Caco-2 (cell line): ENCODE measurements around the gene ARHGAP15. TPM values are rescaled to one million over a fixed set of nuclear protein-coding genes. Genes with fewer than 3 reads are reported as not detected.

Source experiments
- BruUV-seq: library from RNA; stranded (reverse); fragments of 400-500 nt; replicated peaks from 2 replicates; lab custom pipeline; 2021; lab: Mats Ljungman, UMichigan
- CTCF ChIA-PET: fragments of 300-600 bp; sonication (Branson Sonifier 250); formaldehyde crosslinking; loops from one replicate; lab custom pipeline; 2022; ENCODE audit warnings: antibody characterized with exemption; lab: Charles Lee
- POLR2A ChIA-PET: fragments of 300-600 bp; sonication (Branson Sonifier 250); formaldehyde crosslinking; loops from one replicate; lab custom pipeline; 2022; ENCODE audit warnings: antibody characterized with exemption; lab: Charles Lee
- DNase-seq, 2 experiments: peaks; one replicate each; pipeline versions ENCODE4 v3.0.0 to v3.0.0-alpha.2; 2020 to 2022
- H3K27me3 ChIP-seq: replicated peaks from 2 replicates; pipeline ENCODE4 v1.6.0; 2011; ENCODE audit warnings: low read length; ENCODE audit not compliant: control insufficient read depth, insufficient read depth
- H3K36me3 ChIP-seq: 2 replicates; pipeline ENCODE4 v1.5.1; 2011; ENCODE audit warnings: low read length; ENCODE audit not compliant: control insufficient read depth, insufficient read depth
- H3K4me1 ChIP-seq: fragments of 250-450 bp; sonication (Bioruptor Pico); 2 replicates; pipeline ENCODE4 v1.5.1; 2020; ENCODE audit warnings: mild to moderate bottlenecking
- H3K4me3 ChIP-seq: 2 replicates; pipeline ENCODE4 v1.5.1; 2011; ENCODE audit warnings: low read depth, mild to moderate bottlenecking, control low read depth, low read length
- H3K9me3 ChIP-seq: fragments of 250-450 bp; sonication (Bioruptor Pico); 2 replicates; pipeline ENCODE4 v1.5.1; 2020; ENCODE audit warnings: mild to moderate bottlenecking, moderate library complexity
- H3K27ac Mint-ChIP-seq: one replicate; pipeline ENCODE4 v1.8.0; 2022; ENCODE audit warnings: mixed read lengths; ENCODE audit not compliant: unreplicated experiment
- H3K27me3 Mint-ChIP-seq: one replicate; pipeline ENCODE4 v1.8.0; 2022; ENCODE audit warnings: mixed read lengths; ENCODE audit not compliant: insufficient read depth, unreplicated experiment
- H3K36me3 Mint-ChIP-seq: one replicate; pipeline ENCODE4 v1.8.0; 2022; ENCODE audit warnings: mild to moderate bottlenecking, mixed read lengths; ENCODE audit not compliant: insufficient read depth, unreplicated experiment
- H3K4me1 Mint-ChIP-seq: one replicate; pipeline ENCODE4 v1.8.0; 2022; ENCODE audit warnings: low read depth, mixed read lengths; ENCODE audit not compliant: unreplicated experiment
- H3K4me3 Mint-ChIP-seq: one replicate; pipeline ENCODE4 v1.8.0; 2022; ENCODE audit warnings: mild to moderate bottlenecking, moderate library complexity, mixed read lengths; ENCODE audit not compliant: unreplicated experiment
- H3K9me3 Mint-ChIP-seq: one replicate; pipeline ENCODE4 v1.8.0; 2022; ENCODE audit warnings: mixed read lengths; ENCODE audit not compliant: unreplicated experiment
- CTCF ChIP-seq, 2 experiments: fragments of 200-600 bp in 1 of 2; IDR thresholded peaks; 1 replicate in 1 of 2; 2 replicates in 1 of 2; pipeline versions ENCODE4 v1.5.1 to v1.8.0; 2011 to 2022; ENCODE audit warnings: antibody characterized with exemption in 1 of 2, control low read depth in 1 of 2, inconsistent platforms in 1 of 2, low read depth in 1 of 2, low read length in 1 of 2, mild to moderate bottlenecking in 1 of 2, moderate library complexity in 1 of 2; ENCODE audit not compliant: insufficient read depth in 1 of 2, severe bottlenecking in 1 of 2, unreplicated experiment in 1 of 2
- intact Hi-C: fragments of 100-400 bp; cut with micrococcal nuclease; formaldehyde crosslinking; loops from one replicate; pipeline ENCODE4 v1.10.0; 2022; ENCODE audit not compliant: unreplicated experiment
- total RNA-seq: library from RNA; stranded (reverse); gene quantifications from 2 replicates; pipeline ENCODE4 v1.2.3, GENCODE V29; 2022

Gene ARHGAP15
- total RNA-seq, 1 experiment from 2014 or later, result not detected

DNA sequence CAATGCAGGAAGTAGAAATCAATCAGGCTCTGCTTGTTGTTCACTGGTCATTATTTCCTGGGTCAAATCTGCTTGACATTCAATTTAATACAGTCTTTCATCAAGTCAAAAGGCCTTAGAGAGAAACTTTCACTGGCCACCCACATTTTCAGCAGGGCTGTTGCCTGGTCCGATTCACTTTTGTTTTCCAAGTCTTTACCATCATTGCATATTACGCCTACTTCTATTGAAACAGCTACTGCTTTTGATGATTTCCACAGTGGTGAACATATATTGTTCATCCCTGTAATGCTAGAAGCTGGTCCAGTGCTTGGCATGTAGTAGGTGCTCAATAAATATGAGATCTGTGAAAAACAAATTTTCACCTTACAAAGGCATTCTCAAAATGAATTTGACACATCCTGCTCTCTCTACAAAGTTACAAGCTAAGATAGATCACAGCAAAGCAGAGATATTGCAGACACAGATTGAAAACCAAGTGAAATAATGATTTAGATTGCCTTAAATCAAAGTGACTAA lies 600.1 kb downstream of the ARHGAP15 start:
- no peak for TF ChIP-seq CTCF (IDR thresholded peaks at IDR 0.05; ENCODE audit: insufficient read depth in 1 of 2, low read depth in 1 of 2, low read length in 1 of 2, severe bottlenecking in 1 of 2, unreplicated experiment in 1 of 2)
- H3K4me1 Mint-ChIP-seq, result no peaks in the 10 kb centered on the region
- POLR2A ChIA-PET, result no interaction called here
- H3K9me3 ChIP-seq, result no peaks in the 10 kb centered on the region
- H3K4me1 ChIP-seq, result peaks cover 15% of the 10 kb centered on the region; the same call in 1 of the 2 replicates
- no peak for DNase-seq
- H3K4me3 ChIP-seq, result no peak overlapping the region
- intact Hi-C loops, result no loop called here
- no TSS peak for BruUV-seq
- no peaks in the 10 kb centered on the region for H3K9me3 Mint-ChIP-seq
- no peaks in the 10 kb centered on the region for H3K36me3 Mint-ChIP-seq
- no peaks in the 10 kb centered on the region for H3K36me3 ChIP-seq
- H3K4me3 Mint-ChIP-seq, result no peak overlapping the region
- no peak overlapping the region for H3K27ac Mint-ChIP-seq
- no peaks in the 10 kb centered on the region for H3K27me3 Mint-ChIP-seq
- no peaks in the 10 kb centered on the region for H3K27me3 ChIP-seq
- CTCF ChIA-PET, result no interaction called here

DNA sequence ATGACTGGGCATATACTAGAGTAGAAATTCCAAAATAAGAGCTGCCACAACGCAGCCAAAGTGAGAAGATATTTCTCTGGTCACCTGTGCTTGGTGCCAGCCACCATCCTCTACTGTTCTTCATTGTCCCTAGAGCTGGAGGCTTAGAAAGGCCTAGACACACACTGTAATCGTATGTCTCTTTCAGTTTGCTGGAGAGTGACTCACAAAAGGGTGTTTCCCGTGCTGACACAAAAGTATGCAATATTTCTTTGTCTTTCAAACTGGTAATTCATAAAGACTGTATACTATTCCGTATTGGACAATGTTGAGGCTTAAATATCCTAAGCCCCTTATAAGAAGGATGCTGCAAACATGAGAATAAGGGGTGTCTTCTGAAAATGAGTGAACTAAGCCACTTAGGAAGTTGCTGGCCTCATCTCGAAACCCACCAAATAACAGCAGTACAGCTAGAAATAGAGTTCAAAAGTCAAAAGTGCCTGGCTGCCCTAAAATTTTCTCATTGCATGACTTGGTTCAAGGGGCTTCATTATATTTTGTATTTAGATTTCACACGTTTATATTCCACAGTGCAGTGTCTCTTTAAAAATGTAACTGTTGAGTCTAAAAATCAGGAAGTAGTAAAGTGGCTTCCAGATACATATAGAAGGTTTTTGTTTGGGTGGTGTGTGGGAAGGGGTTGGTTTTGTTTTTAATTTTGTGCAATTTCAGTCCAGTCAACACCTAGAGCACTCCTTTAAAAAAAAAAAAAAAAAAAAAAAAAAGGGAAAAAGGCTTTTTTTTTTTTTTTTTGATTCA lies 601.1 kb downstream of the ARHGAP15 start:
- no peak overlapping the region for H3K27ac Mint-ChIP-seq
- ChIA-PET POLR2A (no interaction called here), CTCF (no interaction called here)
- H3K4me3 ChIP-seq, result no peak overlapping the region
- no peaks in the 10 kb centered on the region for H3K27me3 Mint-ChIP-seq
- H3K27me3 ChIP-seq, result no peaks in the 10 kb centered on the region
- BruUV-seq, result no TSS peak
- DNase-seq, result no peak
- H3K36me3 Mint-ChIP-seq, result no peaks in the 10 kb centered on the region
- H3K9me3 ChIP-seq, result no peaks in the 10 kb centered on the region
- H3K4me3 Mint-ChIP-seq, result no peak overlapping the region
- H3K9me3 Mint-ChIP-seq, result no peaks in the 10 kb centered on the region
- no peak for TF ChIP-seq CTCF (IDR thresholded peaks at IDR 0.05; ENCODE audit: insufficient read depth in 1 of 2, low read depth in 1 of 2, low read length in 1 of 2, severe bottlenecking in 1 of 2, unreplicated experiment in 1 of 2)
- no peaks in the 10 kb centered on the region for H3K36me3 ChIP-seq
- intact Hi-C loops, result no loop called here
- H3K4me1 ChIP-seq, result peaks cover 7% of the 10 kb centered on the region; the same call in 1 of the 2 replicates
- no peaks in the 10 kb centered on the region for H3K4me1 Mint-ChIP-seq

GRCh38 chr2:143730953-143731260 lies 601.7 kb downstream of the ARHGAP15 start:
- CTCF ChIA-PET, result no interaction called here
- H3K36me3 ChIP-seq, result no peaks in the 10 kb centered on the region
- no peak for TF ChIP-seq CTCF (IDR thresholded peaks at IDR 0.05; ENCODE audit: insufficient read depth in 1 of 2, low read depth in 1 of 2, low read length in 1 of 2, severe bottlenecking in 1 of 2, unreplicated experiment in 1 of 2)
- Mint-ChIP-seq H3K36me3 (no peaks in the 10 kb centered on the region), H3K9me3 (no peaks in the 10 kb centered on the region), H3K27me3 (no peaks in the 10 kb centered on the region), H3K27ac (no peak overlapping the region), H3K4me3 (no peak overlapping the region), H3K4me1 (no peaks in the 10 kb centered on the region)
- H3K27me3 ChIP-seq, result no peaks in the 10 kb centered on the region
- no TSS peak for BruUV-seq
- no peak for DNase-seq
- H3K4me1 ChIP-seq, result 0 out of 2 replicates have a peak, but pooled peaks cover 1% of the 10 kb centered on the region
- POLR2A ChIA-PET, result no interaction called here
- no peaks in the 10 kb centered on the region for H3K9me3 ChIP-seq
- no peak overlapping the region for H3K4me3 ChIP-seq
- intact Hi-C loops, result no loop called here
